ENCODE data around the gene SH3GL2. TPM values are rescaled to one million over a fixed set of nuclear protein-coding genes. Genes with fewer than 3 reads are reported as not detected.

SH3GL2 gene
- total and polyA plus RNA-seq, 4 donors: 0.06 to 0.08 TPM; not detected in 2

GRCh38 chr9:17600962-17601593, 22.2 kb downstream of the SH3GL2 start:
- no peak overlapping the region for H3K4me3 ChIP-seq (ENCODE audit: low read depth in 1 of 3, low read length in 3 of 3)
- H3K36me3 ChIP-seq (ENCODE audit: control insufficient read depth in 4 of 4, insufficient read depth in 3 of 4, low read depth in 1 of 4, low read length in 3 of 4): no peaks in the 10 kb centered on the region
- 61% methylated on average over 5 of the region's 5 CpGs for WGBS
- H3K27me3 ChIP-seq (ENCODE audit: control insufficient read depth in 4 of 4, insufficient read depth in 4 of 4, low read length in 3 of 4): peaks cover 0 to 3% (median 0%) of the 10 kb centered on the region in 4 donors
- DNase-seq (ENCODE audit: low spot score): no peak
- no peaks in the 10 kb centered on the region for H3K4me1 ChIP-seq (ENCODE audit: control insufficient read depth in 4 of 4, insufficient read depth in 4 of 4, low read length in 3 of 4)
- no peak for TF ChIP-seq ZBTB33 (IDR thresholded peaks at IDR 0.05)
- TF ChIP-seq, protein P1, sequence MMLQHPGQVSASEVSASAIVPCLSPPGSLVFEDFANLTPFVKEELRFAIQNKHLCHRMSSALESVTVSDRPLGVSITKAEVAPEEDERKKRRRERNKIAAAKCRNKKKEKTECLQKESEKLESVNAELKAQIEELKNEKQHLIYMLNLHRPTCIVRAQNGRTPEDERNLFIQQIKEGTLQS (IDR thresholded peaks at IDR 0.05): no peak
- no peak for TF ChIP-seq HNF4G (IDR thresholded peaks at IDR 0.05)
- no peak for TF ChIP-seq SP1 (IDR thresholded peaks at IDR 0.05)
- no peak for TF ChIP-seq FOXA1 (IDR thresholded peaks at IDR 0.05)
- no peak for TF ChIP-seq RAD21 (IDR thresholded peaks at IDR 0.05)
- no peak for TF ChIP-seq FOXA2 (IDR thresholded peaks at IDR 0.05)
- no peak for TF ChIP-seq GABPA (IDR thresholded peaks at IDR 0.05 in 1 of 2, conservative IDR thresholded peaks at IDR 0.05 in 1 of 2)
- TF ChIP-seq HNF4A (conservative IDR thresholded peaks at IDR 0.05): no peak
- TF ChIP-seq NR2F2 (IDR thresholded peaks at IDR 0.05): no peak
- no peak for TF ChIP-seq JUND (IDR thresholded peaks at IDR 0.05)
- no peak overlapping the region for H3K27ac ChIP-seq (ENCODE audit: low read depth in 1 of 2, low read length in 2 of 2)
- H3K9ac ChIP-seq (ENCODE audit: low read depth in 1 of 2, low read length in 2 of 2): no peak overlapping the region
- no peaks in the 10 kb centered on the region for H3K9me3 ChIP-seq (ENCODE audit: control insufficient read depth in 4 of 4, low read length in 3 of 4)

- no peak for TF ChIP-seq RXRA (IDR thresholded peaks at IDR 0.05)
- H3K4me3 ChIP-seq (ENCODE audit: low read depth in 1 of 3, low read length in 3 of 3): no peak overlapping the region
- 92% methylated on average over 5 of the region's 5 CpGs for WGBS
- no peak overlapping the region for H3K27ac ChIP-seq (ENCODE audit: low read depth in 1 of 2, low read length in 2 of 2)
- H3K4me1 ChIP-seq (ENCODE audit: control insufficient read depth in 4 of 4, insufficient read depth in 4 of 4, low read length in 3 of 4): no peaks in the 10 kb centered on the region
- no peaks in the 10 kb centered on the region for H3K36me3 ChIP-seq (ENCODE audit: control insufficient read depth in 4 of 4, insufficient read depth in 3 of 4, low read depth in 1 of 4, low read length in 3 of 4)
- DNase-seq (ENCODE audit: low spot score): no peak
- no peaks in the 10 kb centered on the region for H3K9me3 ChIP-seq (ENCODE audit: control insufficient read depth in 4 of 4, low read length in 3 of 4)
- H3K9ac ChIP-seq (ENCODE audit: low read depth in 1 of 2, low read length in 2 of 2): no peak overlapping the region
- H3K27me3 ChIP-seq (ENCODE audit: control insufficient read depth in 4 of 4, insufficient read depth in 4 of 4, low read length in 3 of 4): peaks cover 0 to under 1% (median 0%) of the 10 kb centered on the region in 4 donors
Measured at GRCh38 chr9:17604556-17604955, 25.7 kb downstream of the SH3GL2 start.

DNA sequence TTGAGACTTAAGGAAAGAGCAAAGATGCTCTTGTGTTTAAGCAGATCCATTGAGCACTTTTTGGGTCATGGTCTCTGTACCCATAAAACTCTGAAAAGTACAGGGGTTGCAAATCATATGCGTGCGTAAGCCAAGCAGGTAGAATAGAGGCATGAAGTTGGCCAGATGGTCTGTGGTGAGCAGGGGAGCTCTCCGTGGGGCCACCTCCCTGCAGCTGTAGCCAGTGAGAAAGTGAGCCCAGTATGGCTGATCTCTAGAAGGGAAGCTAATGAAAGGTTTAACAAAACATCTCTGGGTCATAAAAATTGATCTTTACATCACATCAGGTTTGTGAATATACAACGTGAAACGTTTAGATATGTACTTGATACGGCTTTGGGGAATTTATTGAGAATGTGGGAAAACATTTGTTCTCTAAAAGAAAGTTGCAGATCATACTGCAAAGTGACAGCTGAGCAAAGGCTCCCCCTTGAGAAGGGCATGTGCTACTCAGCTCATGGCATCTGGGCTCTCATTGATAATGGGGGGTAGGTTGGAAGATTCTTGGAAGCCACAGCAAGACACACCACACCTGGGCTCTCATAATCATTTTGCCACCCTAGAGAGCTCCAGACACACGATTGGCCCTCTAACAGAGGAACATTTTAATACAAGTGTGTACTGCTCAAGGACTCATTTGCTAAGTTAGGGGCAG, 30.6 kb downstream of the SH3GL2 start:
- no peaks in the 10 kb centered on the region for H3K36me3 ChIP-seq (ENCODE audit: control insufficient read depth in 4 of 4, insufficient read depth in 3 of 4, low read depth in 1 of 4, low read length in 3 of 4)
- H3K27me3 ChIP-seq (ENCODE audit: control insufficient read depth in 4 of 4, insufficient read depth in 4 of 4, low read length in 3 of 4): peaks cover 0 to 12% (median 0%) of the 10 kb centered on the region in 4 donors
- no peaks in the 10 kb centered on the region for H3K9me3 ChIP-seq (ENCODE audit: control insufficient read depth in 4 of 4, low read length in 3 of 4)
- DNase-seq (ENCODE audit: low spot score): no peak
- no peak overlapping the region for H3K9ac ChIP-seq (ENCODE audit: low read depth in 1 of 2, low read length in 2 of 2)
- 72% methylated on average over 7 of the region's 7 CpGs for WGBS
- no peak for TF ChIP-seq JUND (IDR thresholded peaks at IDR 0.05)
- no peak for TF ChIP-seq RXRA (IDR thresholded peaks at IDR 0.05)
- TF ChIP-seq YY1 (IDR thresholded peaks at IDR 0.05): no peak
- no peak overlapping the region for H3K27ac ChIP-seq (ENCODE audit: low read depth in 1 of 2, low read length in 2 of 2)
- H3K4me3 ChIP-seq (ENCODE audit: low read depth in 1 of 3, low read length in 3 of 3): no peak overlapping the region
- H3K4me1 ChIP-seq (ENCODE audit: control insufficient read depth in 4 of 4, insufficient read depth in 4 of 4, low read length in 3 of 4): no peaks in the 10 kb centered on the region

Data from liver (tissue), 9 donors.